D721Med (cell line): Measurements from ENCODE around the gene RFPL2.

Experiments
- DNase-seq: peaks from one replicate; pipeline ENCODE4 v3.0.0; 2011; ENCODE audit warnings: low spot score; ENCODE audit not compliant: insufficient read length
- FAIRE-seq: peaks from 2 replicates; lab custom pipeline; 2011; peaks lifted over from hg19 to GRCh38; lab: Jason Lieb, UNC
- TF ChIP-seq, protein P1 (sequence below): IDR thresholded peaks from 2 replicates; pipeline ENCODE4 v1.5.1; 2012; ENCODE audit warnings: mild to moderate bottlenecking, control low read depth; ENCODE audit not compliant: insufficient read depth; ENCODE audit errors: missing control alignments

RFPL2 gene

DNA sequence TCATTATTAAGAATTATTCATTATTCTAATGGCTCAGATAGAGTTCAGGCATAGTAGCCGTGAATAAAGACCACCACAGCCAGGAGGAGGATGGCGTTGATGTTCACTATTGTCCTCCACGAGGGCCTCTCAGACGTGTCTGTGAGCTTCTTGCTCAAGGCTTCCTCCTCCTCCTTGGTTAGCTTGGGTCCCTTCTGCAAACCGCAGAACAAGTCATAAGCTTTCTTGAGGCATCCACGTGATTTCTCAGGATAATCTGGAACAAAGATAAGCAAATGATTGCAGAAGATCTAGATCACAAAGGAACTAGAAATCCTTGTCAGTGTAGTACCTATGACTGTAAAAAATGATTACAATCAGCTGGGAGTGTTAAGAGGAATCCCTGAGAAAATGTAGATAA lies 13.6 kb upstream of the RFPL2 start:
- DNase-seq: no peak
- FAIRE-seq: no peak

DNA sequence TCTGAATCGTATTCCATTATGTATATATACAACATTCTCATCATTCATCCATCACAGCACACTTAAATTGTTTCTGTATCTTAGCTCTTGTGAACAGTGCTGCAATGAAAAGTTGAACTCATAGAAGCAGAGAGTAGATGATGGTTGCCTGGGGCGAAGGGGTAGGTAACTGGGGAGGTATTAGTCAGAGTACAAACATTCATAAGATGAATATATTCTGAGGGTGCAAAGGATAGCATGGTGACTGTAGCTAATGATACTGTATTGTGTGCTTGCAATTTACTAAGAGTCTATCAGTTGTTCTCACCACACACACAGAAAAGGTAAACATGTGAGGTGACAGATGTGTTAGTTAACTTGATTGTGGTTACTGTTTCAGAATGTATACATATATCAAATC lies 12.6 kb upstream of the RFPL2 start:
- FAIRE-seq: no peak
- DNase-seq: no peak
- TF ChIP-seq, protein P1, sequence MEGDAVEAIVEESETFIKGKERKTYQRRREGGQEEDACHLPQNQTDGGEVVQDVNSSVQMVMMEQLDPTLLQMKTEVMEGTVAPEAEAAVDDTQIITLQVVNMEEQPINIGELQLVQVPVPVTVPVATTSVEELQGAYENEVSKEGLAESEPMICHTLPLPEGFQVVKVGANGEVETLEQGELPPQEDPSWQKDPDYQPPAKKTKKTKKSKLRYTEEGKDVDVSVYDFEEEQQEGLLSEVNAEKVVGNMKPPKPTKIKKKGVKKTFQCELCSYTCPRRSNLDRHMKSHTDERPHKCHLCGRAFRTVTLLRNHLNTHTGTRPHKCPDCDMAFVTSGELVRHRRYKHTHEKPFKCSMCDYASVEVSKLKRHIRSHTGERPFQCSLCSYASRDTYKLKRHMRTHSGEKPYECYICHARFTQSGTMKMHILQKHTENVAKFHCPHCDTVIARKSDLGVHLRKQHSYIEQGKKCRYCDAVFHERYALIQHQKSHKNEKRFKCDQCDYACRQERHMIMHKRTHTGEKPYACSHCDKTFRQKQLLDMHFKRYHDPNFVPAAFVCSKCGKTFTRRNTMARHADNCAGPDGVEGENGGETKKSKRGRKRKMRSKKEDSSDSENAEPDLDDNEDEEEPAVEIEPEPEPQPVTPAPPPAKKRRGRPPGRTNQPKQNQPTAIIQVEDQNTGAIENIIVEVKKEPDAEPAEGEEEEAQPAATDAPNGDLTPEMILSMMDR: no peak

More for the DNA sequence above, 13.6 kb upstream of the RFPL2 start:
- TF ChIP-seq, protein P1: no peak

DNA sequence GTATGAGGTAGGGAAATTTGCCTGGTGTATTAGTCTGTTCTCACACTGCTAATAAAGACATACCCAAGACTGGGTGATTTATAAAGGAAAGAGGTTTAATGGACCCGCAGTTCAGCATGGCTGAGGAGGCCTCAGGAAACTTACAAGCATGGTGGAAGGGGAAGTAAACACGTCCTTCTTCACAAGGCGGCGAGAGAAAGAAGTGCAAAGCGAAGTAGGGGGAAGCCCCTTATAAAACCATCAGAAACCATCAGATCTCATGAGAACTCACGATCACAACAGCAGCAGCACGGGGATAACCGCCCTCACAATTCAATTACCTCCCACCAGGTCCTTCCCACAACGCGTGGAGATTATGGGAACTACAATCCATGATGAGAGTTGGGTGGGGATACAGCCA lies 12.0 kb upstream of the RFPL2 start:
- FAIRE-seq (no peak), DNase-seq (no peak)
- TF ChIP-seq, protein P1: no peak

DNA sequence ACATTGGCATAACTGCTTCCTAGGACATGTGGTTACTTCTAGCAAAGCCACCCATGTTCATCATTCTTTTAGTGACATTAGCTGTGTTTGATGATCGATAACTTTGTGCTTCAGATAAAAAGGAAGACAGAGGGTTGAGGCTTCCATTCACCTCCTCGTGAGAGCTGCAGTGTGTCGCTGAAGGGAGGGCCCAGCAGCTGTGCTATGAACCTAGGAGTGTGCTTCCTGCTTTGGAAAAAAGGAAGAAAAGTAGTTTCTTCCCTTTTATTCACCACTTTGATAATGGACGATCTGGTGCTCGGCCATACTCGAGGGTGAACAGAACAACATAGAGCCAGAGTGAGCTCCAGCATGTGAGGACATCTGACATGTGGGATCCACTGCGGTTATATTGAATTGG lies 6.1 kb upstream of the RFPL2 start:
- FAIRE-seq (no peak), DNase-seq (no peak)
- TF ChIP-seq, protein P1: no peak

DNA sequence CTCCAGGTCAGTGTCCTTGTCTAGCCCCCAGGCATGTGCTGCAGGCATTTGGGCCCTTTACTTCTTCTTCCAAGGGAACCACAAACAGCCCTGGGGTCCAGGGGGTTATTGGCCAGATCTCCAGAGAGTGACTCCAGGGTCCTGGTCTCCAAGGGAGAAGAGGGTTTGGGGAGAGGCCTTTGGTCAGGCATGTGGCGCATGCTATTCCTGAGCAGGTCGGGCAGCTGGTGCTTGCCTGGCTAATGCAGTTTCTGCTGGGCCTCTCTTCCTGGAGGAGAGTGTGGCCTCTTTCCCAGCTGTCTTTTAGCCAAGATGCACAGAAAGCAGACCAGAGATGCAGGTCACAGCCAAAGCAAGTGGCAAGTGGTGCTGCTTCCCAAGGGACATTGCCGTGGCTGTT lies 3.8 kb upstream of the RFPL2 start:
- FAIRE-seq (no peak), DNase-seq (no peak)
- TF ChIP-seq, protein P1: no peak

DNA sequence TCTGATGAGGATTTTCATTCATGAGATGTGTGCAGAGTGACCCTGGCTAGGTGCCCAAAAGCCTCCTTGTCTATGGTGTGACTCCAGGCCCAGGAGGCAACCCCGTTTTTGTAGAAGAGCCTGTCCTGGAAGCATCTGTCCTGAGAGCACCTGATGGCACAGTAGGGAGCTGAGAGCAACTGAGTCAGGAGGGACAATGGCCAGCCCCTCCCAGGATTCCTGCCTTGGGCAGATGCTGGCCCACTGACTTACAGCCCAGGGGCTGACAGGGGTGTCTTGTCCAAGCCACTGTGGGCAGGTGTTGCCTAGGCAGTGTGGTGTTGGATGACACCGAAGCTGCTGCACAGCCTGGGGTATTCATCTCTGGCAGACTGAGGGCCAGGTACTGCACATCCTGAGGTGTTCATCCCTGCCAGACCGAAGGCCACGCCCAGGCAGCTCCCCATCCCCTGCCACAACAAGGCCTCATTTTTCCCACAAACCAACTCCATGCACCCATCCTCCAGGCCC lies 3.2 kb upstream of the RFPL2 start:
- DNase-seq (no peak), FAIRE-seq (no peak)
- TF ChIP-seq, protein P1: no peak

DNA sequence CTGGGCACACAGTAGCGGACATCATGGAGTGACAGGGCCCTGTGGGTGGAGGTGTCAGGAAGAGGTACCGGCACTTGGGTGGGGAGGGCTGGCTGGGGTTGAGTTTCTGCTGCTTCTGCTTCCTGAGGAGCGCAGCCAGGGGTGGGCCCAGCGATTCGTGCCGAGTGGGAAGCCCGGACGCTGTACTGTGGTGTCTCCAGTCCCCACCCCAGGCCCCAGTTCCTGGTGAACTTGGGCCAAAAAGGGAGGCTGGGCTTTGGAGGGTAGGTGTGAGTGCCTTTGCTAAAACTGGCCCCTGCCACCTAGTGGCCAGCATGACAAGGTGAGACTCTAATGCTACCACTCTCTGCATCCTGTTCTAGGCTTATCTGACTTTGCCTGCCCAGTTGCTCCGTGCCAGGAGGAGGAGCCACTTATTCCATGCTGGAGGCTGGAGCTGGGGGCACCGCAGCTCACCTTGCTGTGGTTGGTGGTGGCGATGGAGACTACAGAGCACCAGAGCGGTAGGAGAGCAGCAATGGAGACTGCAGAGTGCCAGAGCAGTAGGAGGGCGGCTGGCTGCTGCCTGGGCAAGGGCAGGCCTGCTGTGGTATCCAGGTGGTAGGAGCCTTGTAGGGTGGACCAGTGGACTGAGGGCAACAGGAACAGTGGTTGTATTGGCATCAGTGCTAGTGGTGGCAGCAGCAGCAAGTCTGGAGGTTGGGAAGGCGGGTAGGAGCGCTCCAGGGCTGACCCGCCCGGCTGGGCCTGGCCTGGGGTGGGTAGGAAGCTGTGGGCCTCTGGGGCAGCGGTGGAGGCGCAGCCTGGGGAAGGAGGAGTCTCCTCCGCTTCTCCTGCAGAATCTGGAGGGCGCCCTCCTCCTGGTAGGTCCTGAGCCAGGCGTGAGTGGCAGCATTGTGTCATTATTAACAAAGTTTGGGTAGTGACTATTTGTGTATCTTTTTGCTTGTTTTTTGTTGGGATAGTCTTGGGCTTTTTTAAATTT lies 2.2 kb upstream of the RFPL2 start:
- DNase-seq: no peak
- FAIRE-seq: no peak
- TF ChIP-seq, protein P1: peak; percentile 50
